Measurements from ENCODE around the gene CCDC87.

DNA sequence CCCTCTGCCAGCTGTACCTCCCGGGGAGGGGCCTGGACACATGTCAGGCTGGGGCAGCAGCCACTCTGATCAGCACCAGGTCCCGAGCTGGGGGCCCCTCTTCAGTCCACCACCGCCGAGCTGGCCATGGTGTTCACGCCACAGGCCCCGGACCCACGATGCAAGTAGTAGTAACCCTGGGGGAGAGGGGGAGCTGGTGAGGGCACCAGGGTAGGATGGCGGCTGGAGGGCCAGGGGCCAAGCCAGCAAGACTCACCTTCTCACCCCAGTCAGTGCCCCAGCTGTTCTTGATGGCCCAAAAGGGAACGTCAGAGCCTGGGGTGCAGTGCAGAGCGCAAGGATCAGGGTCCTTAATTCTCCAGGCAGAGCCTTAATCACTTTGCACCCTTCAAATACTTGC is 29.0 kb downstream of the CCDC87 start:
- TF ChIP-seq POLR2A (IDR thresholded peaks at IDR 0.05) = no peak
- no peak for TF ChIP-seq CTCF (IDR thresholded peaks at IDR 0.05)
- no peak for TF ChIP-seq POLR2AphosphoS5 (IDR thresholded peaks at IDR 0.05)
- no peak for TF ChIP-seq EP300 (IDR thresholded peaks at IDR 0.05)

Data from stomach (tissue), 4 donors.